Liver (tissue), 9 donors: ENCODE measurements around the gene MAP6D1. TPM values are rescaled to one million over a fixed set of nuclear protein-coding genes. Genes with fewer than 3 reads are reported as not detected.

Experiments
- DNase-seq: peaks from one replicate; pipeline ENCODE4 v3.0.0-alpha.2; 2017; ENCODE audit warnings: low spot score
- H3K27ac ChIP-seq, 2 donors: one replicate each; pipeline ENCODE4 v1.7.0; 2013; ENCODE audit warnings: inconsistent platforms in 2 of 2, low read length in 2 of 2, control low read depth in 1 of 2, low read depth in 1 of 2, mild to moderate bottlenecking in 1 of 2
- H3K27me3 ChIP-seq, 4 donors: one replicate each; pipeline versions ENCODE4 v1.6.1 to v1.7.0; 2013; ENCODE audit warnings: low read length in 3 of 4, inconsistent platforms in 1 of 4, mild to moderate bottlenecking in 1 of 4, moderate library complexity in 1 of 4; ENCODE audit not compliant: control insufficient read depth in 4 of 4, insufficient read depth in 4 of 4
- H3K36me3 ChIP-seq, 4 donors: one replicate each; pipeline versions ENCODE4 v1.6.1 to v1.7.0; 2013; ENCODE audit warnings: low read length in 3 of 4, mild to moderate bottlenecking in 3 of 4, low read depth in 1 of 4, moderate library complexity in 1 of 4; ENCODE audit not compliant: control insufficient read depth in 4 of 4, insufficient read depth in 3 of 4
- H3K4me1 ChIP-seq, 4 donors: one replicate each; pipeline versions ENCODE4 v1.6.1 to v1.7.0; 2013; ENCODE audit warnings: low read length in 3 of 4, mild to moderate bottlenecking in 3 of 4, moderate library complexity in 1 of 4; ENCODE audit not compliant: control insufficient read depth in 4 of 4, insufficient read depth in 4 of 4
- H3K4me3 ChIP-seq, 3 donors: one replicate each; pipeline versions ENCODE4 v1.6.1 to v1.7.0; 2013; ENCODE audit warnings: low read length in 3 of 3, control low read depth in 1 of 3, low read depth in 1 of 3, mild to moderate bottlenecking in 1 of 3
- H3K9ac ChIP-seq, 2 donors: one replicate each; pipeline ENCODE4 v1.7.0; 2013; ENCODE audit warnings: low read length in 2 of 2, mild to moderate bottlenecking in 2 of 2, moderate library complexity in 2 of 2, control low read depth in 1 of 2, low read depth in 1 of 2
- H3K9me3 ChIP-seq, 4 donors: one replicate each; pipeline versions ENCODE4 v1.6.1 to v1.7.0; 2013; ENCODE audit warnings: low read length in 3 of 4; ENCODE audit not compliant: control insufficient read depth in 4 of 4
- ATF3 ChIP-seq: IDR thresholded peaks from 2 replicates; pipeline ENCODE4 v1.6.1; 2016; ENCODE audit warnings: antibody characterized with exemption
- CTCF ChIP-seq: fragments of 150-350 bp; IDR thresholded peaks from 2 replicates; pipeline ENCODE4 v1.5.1; 2017; ENCODE audit warnings: improper control_type of control experiment, low read depth, low read length; ENCODE audit not compliant: missing input control
- FOXA1 ChIP-seq: IDR thresholded peaks from 2 replicates; pipeline ENCODE4 v1.6.1; 2016; ENCODE audit warnings: antibody characterized with exemption
- FOXA2 ChIP-seq: IDR thresholded peaks from 2 replicates; pipeline ENCODE4 v1.6.1; 2016; ENCODE audit warnings: antibody characterized with exemption
- GABPA ChIP-seq, 2 donors: IDR thresholded peaks in 1 of 2; conservative IDR thresholded peaks in 1 of 2; 2 replicates each; pipeline ENCODE4 v1.6.1; 2016; ENCODE audit warnings: antibody characterized with exemption in 2 of 2, mild to moderate bottlenecking in 1 of 2, moderate library complexity in 1 of 2
- HNF4A ChIP-seq, 2 donors: conservative IDR thresholded peaks; 2 replicates each; pipeline ENCODE4 v1.6.1; 2016; ENCODE audit warnings: antibody characterized with exemption in 2 of 2, mild to moderate bottlenecking in 2 of 2
- HNF4G ChIP-seq: IDR thresholded peaks from 2 replicates; pipeline ENCODE4 v1.6.1; 2016; ENCODE audit warnings: antibody characterized with exemption
- JUND ChIP-seq, 2 donors: IDR thresholded peaks; 2 replicates each; pipeline ENCODE4 v1.6.1; 2016; ENCODE audit warnings: antibody characterized with exemption in 2 of 2
- NR2F2 ChIP-seq: IDR thresholded peaks from 2 replicates; pipeline ENCODE4 v1.6.1; 2016; ENCODE audit warnings: antibody characterized with exemption
- RAD21 ChIP-seq, 2 donors: IDR thresholded peaks; 2 replicates each; pipeline ENCODE4 v1.6.1; 2016; ENCODE audit warnings: antibody characterized with exemption in 2 of 2, mild to moderate bottlenecking in 2 of 2
- RXRA ChIP-seq, 2 donors: IDR thresholded peaks; 2 replicates each; pipeline ENCODE4 v1.6.1; 2017 to 2018; ENCODE audit warnings: antibody characterized with exemption in 2 of 2, mild to moderate bottlenecking in 1 of 2
- SP1 ChIP-seq: IDR thresholded peaks from 2 replicates; pipeline ENCODE4 v1.6.1; 2018; ENCODE audit warnings: antibody characterized with exemption, mild to moderate bottlenecking
- TAF1 ChIP-seq: conservative IDR thresholded peaks from 2 replicates; pipeline ENCODE4 v1.6.1; 2016; ENCODE audit warnings: antibody characterized with exemption, mild to moderate bottlenecking
- YY1 ChIP-seq: IDR thresholded peaks from 2 replicates; pipeline ENCODE4 v1.6.1; 2016; ENCODE audit warnings: antibody characterized with exemption, mild to moderate bottlenecking
- ZBTB33 ChIP-seq: IDR thresholded peaks from 2 replicates; pipeline ENCODE4 v1.6.1; 2016; ENCODE audit warnings: antibody characterized with exemption
- WGBS: extraction: QIAGEN DNeasy Blood & Tissue Kit; methylation state at CpG from one replicate; pipeline ENCODE4 v1.1.7; 2013; 5-methylcytosine and 5-hydroxymethylcytosine counted together
- polyA plus RNA-seq, 2 donors: library from polyadenylated mRNA; stranded (reverse) in 1 of 2; unstranded in 1 of 2; fragments of 200-250 nt in 1 of 2; fragments of >200 nt in 1 of 2; fragmentation: Nextera tagmentation in 1 of 2; extraction: Ambion mirVana in 1 of 2; gene quantifications; one replicate each; pipeline versions ENCODE4 v1.2.1 to v1.2.3, GENCODE V29; 2013 to 2015
- total RNA-seq, 2 donors: library from RNA; depleted of rRNA; stranded (reverse); fragments of >200 nt; gene quantifications; one replicate each; pipeline ENCODE4 v1.2.3, GENCODE V29; 2014
- TF ChIP-seq, protein P1 (sequence below): IDR thresholded peaks from 2 replicates; pipeline ENCODE4 v1.6.1; 2016; ENCODE audit warnings: antibody characterized with exemption, mild to moderate bottlenecking
- TF ChIP-seq, protein P2 (sequence below): IDR thresholded peaks from 2 replicates; pipeline ENCODE4 v1.6.1; 2016; ENCODE audit warnings: antibody characterized with exemption
- donor health status: healthy.
- donor health status: healthy.
- donor health status: healthy.
- donor health status: healthy.
- donor health status: healthy.

Gene MAP6D1
- total and polyA plus RNA-seq, 4 donors, result 0.06 to 0.33 (median 0.19) TPM; not detected in 1

DNA sequence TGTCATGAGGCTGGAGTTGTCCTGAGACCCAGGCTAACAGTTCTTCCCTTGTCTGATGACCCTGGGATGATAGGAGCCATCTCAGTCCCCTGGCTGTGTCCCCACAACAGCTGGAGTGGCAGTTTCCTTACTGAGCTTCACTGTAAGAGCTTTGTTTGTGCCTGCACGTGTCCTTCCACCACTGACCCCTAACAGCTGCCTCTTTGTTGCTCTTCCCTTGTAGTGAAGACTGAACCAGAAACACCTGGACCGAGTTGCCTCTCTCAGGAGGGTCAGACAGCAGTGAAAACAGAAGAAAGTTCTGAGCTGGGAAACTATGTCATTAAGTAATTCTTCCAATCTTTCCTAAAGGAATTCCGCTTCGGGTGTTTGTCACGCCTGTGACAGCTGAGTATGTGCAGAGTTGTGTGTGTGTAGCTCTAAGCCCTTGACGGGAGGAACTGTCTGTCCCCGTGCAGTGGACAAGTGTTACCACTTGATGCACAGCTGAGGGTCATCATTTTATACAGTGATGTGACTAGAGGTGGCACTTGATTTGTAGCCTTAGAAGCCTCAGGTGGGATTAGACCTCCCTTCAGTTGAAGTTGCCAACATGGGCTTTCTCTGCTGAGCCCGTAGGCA is 25.0 kb downstream of the MAP6D1 start:
- Histone ChIP-seq H3K27ac (no peak overlapping the region), H3K36me3 (peaks cover 6 to 46% (median 20%) of the 10 kb centered on the region in 4 donors), H3K27me3 (no peaks in the 10 kb centered on the region), H3K9ac (no peak overlapping the region), H3K4me1 (no peaks in the 10 kb centered on the region), H3K9me3 (no peaks in the 10 kb centered on the region), H3K4me3 (no peak overlapping the region)
- WGBS, result 95% methylated on average over 8 of the region's 8 CpGs
- no peak for DNase-seq
- TF ChIP-seq JUND (IDR thresholded peaks at IDR 0.05), result no peak
- no peak for TF ChIP-seq HNF4G
- TF ChIP-seq CTCF, result no peak
- no peak for TF ChIP-seq RAD21 (IDR thresholded peaks at IDR 0.05)
- TF ChIP-seq NR2F2, result no peak
- no peak for TF ChIP-seq TAF1
- TF ChIP-seq, protein P1, sequence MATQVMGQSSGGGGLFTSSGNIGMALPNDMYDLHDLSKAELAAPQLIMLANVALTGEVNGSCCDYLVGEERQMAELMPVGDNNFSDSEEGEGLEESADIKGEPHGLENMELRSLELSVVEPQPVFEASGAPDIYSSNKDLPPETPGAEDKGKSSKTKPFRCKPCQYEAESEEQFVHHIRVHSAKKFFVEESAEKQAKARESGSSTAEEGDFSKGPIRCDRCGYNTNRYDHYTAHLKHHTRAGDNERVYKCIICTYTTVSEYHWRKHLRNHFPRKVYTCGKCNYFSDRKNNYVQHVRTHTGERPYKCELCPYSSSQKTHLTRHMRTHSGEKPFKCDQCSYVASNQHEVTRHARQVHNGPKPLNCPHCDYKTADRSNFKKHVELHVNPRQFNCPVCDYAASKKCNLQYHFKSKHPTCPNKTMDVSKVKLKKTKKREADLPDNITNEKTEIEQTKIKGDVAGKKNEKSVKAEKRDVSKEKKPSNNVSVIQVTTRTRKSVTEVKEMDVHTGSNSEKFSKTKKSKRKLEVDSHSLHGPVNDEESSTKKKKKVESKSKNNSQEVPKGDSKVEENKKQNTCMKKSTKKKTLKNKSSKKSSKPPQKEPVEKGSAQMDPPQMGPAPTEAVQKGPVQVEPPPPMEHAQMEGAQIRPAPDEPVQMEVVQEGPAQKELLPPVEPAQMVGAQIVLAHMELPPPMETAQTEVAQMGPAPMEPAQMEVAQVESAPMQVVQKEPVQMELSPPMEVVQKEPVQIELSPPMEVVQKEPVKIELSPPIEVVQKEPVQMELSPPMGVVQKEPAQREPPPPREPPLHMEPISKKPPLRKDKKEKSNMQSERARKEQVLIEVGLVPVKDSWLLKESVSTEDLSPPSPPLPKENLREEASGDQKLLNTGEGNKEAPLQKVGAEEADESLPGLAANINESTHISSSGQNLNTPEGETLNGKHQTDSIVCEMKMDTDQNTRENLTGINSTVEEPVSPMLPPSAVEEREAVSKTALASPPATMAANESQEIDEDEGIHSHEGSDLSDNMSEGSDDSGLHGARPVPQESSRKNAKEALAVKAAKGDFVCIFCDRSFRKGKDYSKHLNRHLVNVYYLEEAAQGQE, result no peak
- TF ChIP-seq, protein P2, sequence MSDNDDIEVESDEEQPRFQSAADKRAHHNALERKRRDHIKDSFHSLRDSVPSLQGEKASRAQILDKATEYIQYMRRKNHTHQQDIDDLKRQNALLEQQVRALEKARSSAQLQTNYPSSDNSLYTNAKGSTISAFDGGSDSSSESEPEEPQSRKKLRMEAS, result no peak
- TF ChIP-seq YY1, result no peak
- no peak for TF ChIP-seq ZBTB33
- no peak for TF ChIP-seq FOXA2
- no peak for TF ChIP-seq HNF4A (conservative IDR thresholded peaks at IDR 0.05)
- TF ChIP-seq RXRA (IDR thresholded peaks at IDR 0.05), result no peak
- no peak for TF ChIP-seq ATF3
- no peak for TF ChIP-seq GABPA (IDR thresholded peaks at IDR 0.05 in 1 of 2, conservative IDR thresholded peaks at IDR 0.05 in 1 of 2)
- TF ChIP-seq SP1, result no peak
- TF ChIP-seq FOXA1, result no peak
